ENCODE data around the gene WWTR1. TPM values are rescaled to one million over a fixed set of nuclear protein-coding genes. Genes with fewer than 3 reads are reported as not detected.

WWTR1 gene
- total RNA-seq, 1 donor from 2014 or later: 52.0 TPM

GRCh38 chr3:149472030-149472797 lies 185.6 kb downstream of the WWTR1 start:
- TF ChIP-seq, protein P1, sequence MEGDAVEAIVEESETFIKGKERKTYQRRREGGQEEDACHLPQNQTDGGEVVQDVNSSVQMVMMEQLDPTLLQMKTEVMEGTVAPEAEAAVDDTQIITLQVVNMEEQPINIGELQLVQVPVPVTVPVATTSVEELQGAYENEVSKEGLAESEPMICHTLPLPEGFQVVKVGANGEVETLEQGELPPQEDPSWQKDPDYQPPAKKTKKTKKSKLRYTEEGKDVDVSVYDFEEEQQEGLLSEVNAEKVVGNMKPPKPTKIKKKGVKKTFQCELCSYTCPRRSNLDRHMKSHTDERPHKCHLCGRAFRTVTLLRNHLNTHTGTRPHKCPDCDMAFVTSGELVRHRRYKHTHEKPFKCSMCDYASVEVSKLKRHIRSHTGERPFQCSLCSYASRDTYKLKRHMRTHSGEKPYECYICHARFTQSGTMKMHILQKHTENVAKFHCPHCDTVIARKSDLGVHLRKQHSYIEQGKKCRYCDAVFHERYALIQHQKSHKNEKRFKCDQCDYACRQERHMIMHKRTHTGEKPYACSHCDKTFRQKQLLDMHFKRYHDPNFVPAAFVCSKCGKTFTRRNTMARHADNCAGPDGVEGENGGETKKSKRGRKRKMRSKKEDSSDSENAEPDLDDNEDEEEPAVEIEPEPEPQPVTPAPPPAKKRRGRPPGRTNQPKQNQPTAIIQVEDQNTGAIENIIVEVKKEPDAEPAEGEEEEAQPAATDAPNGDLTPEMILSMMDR (conservative IDR thresholded peaks at IDR 0.05; ENCODE audit: low read depth, low read length): no peak
- DNase-seq (ENCODE audit: low read depth): peak; percentile 89
- H3K4me3 ChIP-seq (ENCODE audit: low read depth, low read length): peak overlapping the region; percentile 4

GRCh38 chr3:149470381-149470780 lies 187.4 kb downstream of the WWTR1 start:
- no peak overlapping the region for H3K4me3 ChIP-seq (ENCODE audit: low read depth, low read length)
- TF ChIP-seq, protein P1 (conservative IDR thresholded peaks at IDR 0.05; ENCODE audit: low read depth, low read length): no peak

DNA sequence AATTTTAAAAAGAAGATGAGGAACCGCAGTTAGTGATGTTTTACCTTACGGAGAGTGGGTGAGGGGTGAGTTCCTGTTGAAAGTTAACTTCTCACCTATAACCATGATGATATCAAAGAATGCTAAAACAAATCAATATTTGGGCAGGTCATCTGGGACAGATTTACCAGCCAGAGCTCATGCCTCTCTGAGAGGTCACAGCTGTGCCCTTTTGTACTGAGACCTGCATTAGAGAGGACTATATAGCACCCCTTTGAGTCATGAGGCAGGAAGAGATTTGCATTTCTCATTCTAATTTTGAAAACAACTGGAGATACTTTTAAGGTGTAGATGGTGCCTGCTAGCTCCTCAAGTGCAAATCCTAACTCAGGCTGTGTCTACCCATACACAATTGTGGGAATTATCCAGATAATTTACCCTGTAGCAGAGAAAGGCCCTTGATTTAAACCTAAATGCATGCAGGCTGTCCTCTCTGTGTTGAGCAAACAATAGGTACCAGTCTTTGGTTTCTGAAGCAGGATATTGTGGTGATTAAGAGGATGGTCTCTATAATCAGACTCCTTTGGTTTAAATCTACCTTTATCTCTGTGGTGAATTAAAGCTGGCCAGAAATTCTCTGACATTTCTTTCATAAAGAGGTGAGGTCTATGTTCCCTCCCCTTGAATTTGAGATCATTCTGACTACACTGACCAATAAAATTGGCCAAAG lies 189.2 kb downstream of the WWTR1 start:
- TF ChIP-seq, protein P1 (conservative IDR thresholded peaks at IDR 0.05; ENCODE audit: low read depth, low read length): no peak
- no peak for DNase-seq (ENCODE audit: low read depth)
- no peak overlapping the region for H3K4me3 ChIP-seq (ENCODE audit: low read depth, low read length)

More at GRCh38 chr3:149470381-149470780, 187.4 kb downstream of the WWTR1 start:
- no peak for DNase-seq (ENCODE audit: low read depth)

Other genes starting within 250 kb of the WWTR1 start
- 0.29 and 1.2 TPM in 2 replicates for gene TM4SF4, start 183.3 kb downstream of the WWTR1 start, total RNA-seq
- 22.0 and 23.7 TPM in 2 replicates for gene COMMD2, start 94.5 kb upstream of the WWTR1 start, total RNA-seq
- not detected in 2 replicates for gene ANKUB1, start 134.5 kb upstream of the WWTR1 start, total RNA-seq
- gene RNF13, start 155.2 kb upstream of the WWTR1 start, total RNA-seq: 22.7 and 27.1 TPM in 2 replicates